T47D (cell line): ENCODE results near the gene HELZ.

Source experiments
- DNase-seq, 2 experiments: peaks; one replicate each; pipeline versions ENCODE4 v3.0.0 to v3.0.0-alpha.2; 2011 to 2012; ENCODE audit warnings: low read depth in 1 of 2, low spot score in 1 of 2
- JUND ChIP-seq: IDR thresholded peaks from 2 replicates; pipeline ENCODE4 v1.6.1; 2012; ENCODE audit warnings: low read depth
- in situ Hi-C: cut with HindIII; loops from 2 replicates; pipeline ENCODE4 v1.10.0; 2016; ENCODE audit warnings: low sequenced_read_pairs, low pct_unique_long_range_greater_than_20kb

The HELZ gene

DNA sequence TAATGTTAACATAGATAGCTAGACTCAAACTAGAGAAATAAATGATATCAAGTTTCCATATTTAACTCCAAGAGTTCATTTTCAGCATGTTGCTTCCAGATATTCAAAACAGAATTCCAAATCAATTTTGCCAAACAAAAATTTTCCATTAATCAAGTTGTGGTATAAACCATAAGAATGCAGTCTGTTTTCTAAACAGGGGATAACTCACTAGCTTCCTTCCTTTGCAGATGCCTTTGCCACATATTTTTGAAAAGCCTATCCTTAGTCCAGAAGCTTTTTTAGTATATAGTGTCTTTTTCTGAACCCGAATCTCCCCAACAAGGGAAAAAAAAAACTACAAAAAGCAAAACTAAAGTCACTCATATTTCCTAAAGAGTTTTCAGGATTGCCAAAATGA is 61.5 kb downstream of the HELZ start:
- DNase-seq = no peak
- in situ Hi-C loops = no loop called here
- TF ChIP-seq JUND = no peak

GRCh38 chr17:67181825-67182224 is 63.2 kb downstream of the HELZ start:
- no peak for DNase-seq
- no peak for TF ChIP-seq JUND
- in situ Hi-C loops = no loop called here

DNA sequence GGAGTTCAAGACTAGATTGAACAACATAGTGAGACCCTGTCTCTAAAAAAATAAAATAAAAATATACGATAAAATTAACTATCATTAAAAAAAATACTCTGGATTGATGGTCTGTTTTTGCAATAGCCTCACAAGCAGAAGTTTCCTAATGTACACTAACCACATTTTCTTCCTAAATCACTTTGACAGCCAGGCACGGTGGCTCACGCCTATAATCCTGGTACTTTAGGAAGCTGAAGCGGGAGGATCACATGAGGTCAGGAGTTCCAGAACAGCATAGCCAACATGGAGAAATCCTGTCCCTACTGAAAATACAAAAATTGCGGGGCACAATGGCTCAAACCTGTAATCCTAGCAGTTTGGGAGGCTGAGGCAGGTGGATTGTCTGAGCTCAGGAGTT is 64.7 kb downstream of the HELZ start:
- TF ChIP-seq JUND = no peak
- in situ Hi-C loops = no loop called here
- no peak for DNase-seq

- no peak for DNase-seq
- no peak for TF ChIP-seq JUND
- in situ Hi-C loops = no loop called here
Measured at GRCh38 chr17:67178555-67178954, 66.4 kb downstream of the HELZ start.

GRCh38 chr17:67177732-67178131 is 67.3 kb downstream of the HELZ start:
- in situ Hi-C loops = no loop called here
- DNase-seq = no peak
- TF ChIP-seq JUND = no peak

- no peak for DNase-seq
- TF ChIP-seq JUND = no peak
- in situ Hi-C loops = no loop called here
Measured at GRCh38 chr17:67174190-67174589, 70.8 kb downstream of the HELZ start.

- no peak for TF ChIP-seq JUND
- in situ Hi-C loops = no loop called here
- no peak for DNase-seq
Measured at GRCh38 chr17:67171560-67171959, 73.4 kb downstream of the HELZ start.

GRCh38 chr17:67168496-67168895 is 76.5 kb downstream of the HELZ start:
- no peak for DNase-seq
- in situ Hi-C loops = no loop called here
- TF ChIP-seq JUND = no peak

DNA sequence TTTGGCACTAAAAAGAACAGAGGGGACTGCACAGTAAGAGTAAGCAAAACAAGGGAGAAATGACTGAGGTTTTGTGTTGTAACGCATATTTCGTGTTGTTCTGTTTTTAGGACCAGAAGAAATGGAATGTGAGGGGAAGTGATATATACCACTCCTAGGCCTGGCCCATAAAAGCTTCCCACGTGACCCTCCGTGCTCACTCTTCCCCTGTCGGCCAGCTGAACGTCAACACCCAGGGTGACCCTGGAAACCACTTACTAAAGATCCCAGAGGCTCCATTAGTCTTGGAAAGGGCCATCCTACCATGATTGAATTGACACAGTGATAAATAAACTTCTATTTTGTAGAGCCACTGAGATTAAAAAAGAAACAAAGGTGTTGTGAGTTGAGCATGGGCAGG is 79.8 kb downstream of the HELZ start:
- DNase-seq = no peak
- TF ChIP-seq JUND = no peak
- in situ Hi-C loops = no loop called here

DNA sequence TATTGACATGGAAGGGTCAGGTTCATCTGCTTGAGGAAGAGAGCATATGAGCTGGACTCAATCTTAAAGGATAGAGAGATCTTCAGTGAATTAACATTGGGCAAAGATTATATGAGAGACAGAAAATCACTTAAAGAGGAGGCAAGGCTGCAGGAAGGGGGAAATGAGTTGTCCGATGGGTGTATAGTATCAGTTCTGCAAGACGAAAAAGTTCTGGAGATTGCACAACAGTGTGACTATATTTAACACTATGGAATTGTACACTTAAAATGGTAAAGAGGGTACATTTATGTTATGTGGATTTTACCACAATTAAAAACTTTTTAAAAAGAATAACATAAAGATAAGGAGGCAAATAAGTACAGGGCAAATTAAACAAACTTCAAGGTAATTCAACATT is 80.7 kb downstream of the HELZ start:
- TF ChIP-seq JUND = no peak

DNA sequence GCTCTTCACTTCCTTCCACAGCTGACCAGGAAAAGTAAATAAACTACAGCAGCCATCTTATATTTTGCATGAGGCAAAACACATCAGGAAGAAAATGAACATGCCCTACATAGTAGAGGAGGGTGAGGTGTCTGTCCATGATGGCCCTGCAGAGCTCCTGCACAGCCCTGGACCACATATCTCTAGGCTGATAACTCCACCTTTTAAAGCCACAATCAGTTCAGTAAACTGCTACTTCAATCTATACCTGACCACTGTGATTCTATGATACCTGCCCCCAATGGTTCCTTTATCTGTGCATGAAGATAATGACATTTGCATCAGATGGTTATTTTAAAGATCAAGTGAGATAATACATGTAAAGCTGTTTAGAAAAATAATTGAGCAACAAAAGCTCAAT is 82.2 kb downstream of the HELZ start:
- DNase-seq = no peak
- in situ Hi-C loops = no loop called here
- no peak for TF ChIP-seq JUND

More for the DNA sequence above, 80.7 kb downstream of the HELZ start:
- in situ Hi-C loops = no loop called here
- DNase-seq = no peak

DNA sequence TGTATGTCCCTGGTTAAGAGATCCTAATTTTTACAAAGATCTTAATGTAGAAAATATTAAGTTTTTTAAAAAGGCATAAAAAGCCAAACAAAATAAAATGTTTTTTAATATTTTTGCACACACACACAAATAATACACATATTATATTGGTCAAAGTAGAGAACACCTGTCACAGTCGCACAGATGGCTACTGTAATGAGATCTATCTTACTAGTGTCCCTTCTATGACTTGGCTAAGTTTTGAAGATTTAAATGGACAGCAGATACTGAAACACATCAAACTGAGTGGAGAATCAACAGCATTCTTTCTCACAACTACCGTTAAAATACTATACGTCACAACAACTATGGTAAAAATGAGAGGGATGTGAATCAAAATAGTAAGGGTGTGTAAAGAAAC is 83.4 kb downstream of the HELZ start:
- in situ Hi-C loops = no loop called here
- no peak for TF ChIP-seq JUND
- no peak for DNase-seq

GRCh38 chr17:67160791-67161190 is 84.2 kb downstream of the HELZ start:
- in situ Hi-C loops = no loop called here
- no peak for TF ChIP-seq JUND
- DNase-seq = no peak

DNA sequence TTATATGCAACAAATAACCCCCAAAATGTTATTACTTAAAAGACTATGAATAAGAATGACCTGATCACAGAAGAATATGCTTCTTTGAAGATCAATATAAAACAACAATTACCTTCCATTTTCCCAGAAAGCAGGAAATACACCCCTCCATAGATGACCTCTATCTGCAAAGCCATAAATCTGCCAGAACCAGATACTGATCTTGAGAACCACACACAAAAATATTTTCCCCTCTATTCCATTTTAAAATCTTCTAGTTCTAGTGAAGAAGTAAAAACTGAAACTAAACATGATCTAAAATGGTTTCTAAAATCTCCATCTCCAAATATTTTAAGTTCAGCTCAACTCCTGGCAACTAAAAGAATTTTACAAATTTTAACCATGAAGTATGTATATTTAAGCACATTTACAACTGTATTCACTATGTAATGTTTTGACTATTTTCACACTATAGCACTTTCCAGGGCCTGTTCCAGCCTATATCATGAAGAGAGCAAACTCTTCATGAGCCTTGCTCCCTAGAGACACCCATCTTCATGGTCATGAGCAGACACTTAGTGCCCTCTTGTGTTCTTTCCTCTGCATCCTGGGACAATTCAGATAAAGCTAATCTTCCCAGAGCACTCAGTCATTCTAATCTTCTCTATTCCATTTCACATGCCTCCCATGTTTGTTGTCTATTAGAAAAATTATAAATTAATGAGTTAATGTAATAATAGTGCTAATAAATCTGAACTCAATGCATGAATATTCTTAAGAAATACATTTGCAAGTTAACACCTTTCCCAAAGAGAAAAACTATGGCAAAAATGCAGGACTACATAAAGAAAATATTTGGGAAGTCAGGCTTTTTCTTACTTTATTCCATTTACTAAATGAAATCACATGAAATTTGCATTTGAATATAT is 87.0 kb downstream of the HELZ start:
- in situ Hi-C loops = no loop called here
- no peak for TF ChIP-seq JUND
- peak in 1 of 2 experiments; percentile 60 for DNase-seq
